NCI-H524 treated with DMSO at 0.1 percent for 48 hours (cell line): ENCODE data around the gene ELP4.
A peak's percentile ranks its signal among the peaks of the same experiment; 100 is the strongest.

Experiments used
- DNase-seq: peaks from one replicate; lab custom pipeline; 2025; lab: John Stamatoyannopoulos, UW

The ELP4 gene

DNA sequence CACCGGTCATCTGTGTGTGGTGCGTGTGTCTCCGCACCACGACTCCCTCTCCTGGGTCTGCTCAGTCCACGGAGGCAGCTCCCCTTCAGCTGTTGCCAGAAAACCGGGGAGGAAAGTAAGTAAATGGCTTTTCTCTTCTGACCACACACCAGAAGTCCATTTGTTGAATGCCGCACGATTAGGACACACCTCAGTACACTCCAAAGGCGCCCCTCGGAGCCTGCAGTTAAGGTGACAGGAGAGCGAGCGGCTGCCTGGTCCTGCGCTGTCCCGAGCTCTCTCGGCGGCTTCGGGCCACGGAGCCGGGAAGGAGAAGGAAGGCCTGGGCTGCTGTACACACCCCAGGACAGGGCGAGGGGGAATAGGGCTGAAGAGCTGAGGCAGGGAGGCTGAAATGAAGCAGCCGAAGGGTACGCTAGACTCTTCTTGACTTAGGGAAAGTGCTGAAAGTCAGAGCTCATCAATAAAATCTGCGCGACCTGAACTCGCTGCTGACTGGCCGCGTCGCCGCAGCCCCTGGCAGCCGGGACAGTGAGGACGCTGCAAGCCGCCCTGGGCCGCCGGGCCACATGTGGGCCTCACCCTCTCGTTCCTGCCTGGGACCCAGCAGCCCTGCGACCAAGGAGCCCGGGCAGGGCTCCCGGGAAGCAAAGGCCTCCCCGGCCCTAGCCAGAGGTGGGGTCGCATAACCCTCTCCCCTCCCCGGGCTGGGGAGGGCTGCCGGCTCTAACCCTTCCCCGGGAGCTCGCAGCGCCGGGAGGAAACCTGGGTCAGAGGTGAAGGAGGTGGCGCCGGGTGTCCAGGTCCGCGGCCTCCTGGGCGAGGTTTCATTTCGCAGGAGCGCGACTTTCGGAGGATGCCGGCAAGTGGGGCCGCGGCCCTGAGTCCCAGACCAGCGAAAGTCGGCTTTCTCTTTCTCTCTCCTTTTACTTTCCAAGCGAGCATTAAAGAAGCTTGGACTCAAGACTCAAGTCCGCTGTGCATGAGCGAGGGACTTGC lies 303.1 kb downstream of the ELP4 start:
- DNase-seq = no peak

DNA sequence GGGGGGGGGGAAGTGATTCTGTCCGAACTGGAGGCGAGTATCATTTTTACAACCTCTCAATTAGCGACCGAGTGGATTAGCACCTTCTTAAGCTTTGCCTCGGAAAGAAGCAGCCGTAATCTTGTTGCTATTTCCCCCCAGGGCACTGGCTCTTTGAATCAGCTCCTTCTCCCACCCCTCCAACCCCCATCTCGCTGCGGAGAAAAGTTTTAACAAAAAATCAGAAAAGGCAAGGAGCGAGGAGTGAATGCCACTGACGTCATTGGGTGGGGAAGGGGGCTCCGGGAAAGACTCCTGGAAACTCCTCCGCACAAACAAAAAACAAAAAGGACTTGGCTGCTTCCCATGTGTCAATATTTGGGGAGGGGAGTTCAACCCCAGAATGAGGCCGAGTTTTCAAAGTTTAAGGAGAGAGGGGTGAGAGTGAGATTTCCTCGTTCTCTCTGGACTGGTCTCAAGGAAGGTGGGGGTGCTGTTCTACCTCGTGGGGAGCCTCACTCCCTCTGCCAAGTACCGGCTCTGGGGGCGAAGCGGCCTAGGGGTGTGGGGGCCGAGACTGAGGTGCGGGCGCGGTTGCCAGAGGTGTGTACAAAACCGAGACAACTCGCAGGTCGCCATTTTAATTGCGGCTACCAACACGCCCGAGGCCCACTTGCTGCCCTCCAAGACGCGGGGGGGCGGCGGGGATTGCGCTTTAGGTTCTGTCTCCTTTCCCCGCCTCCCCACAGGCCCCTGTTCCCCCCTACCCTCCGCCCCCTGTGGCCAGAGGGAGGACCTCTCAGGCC lies 304.0 kb downstream of the ELP4 start:
- peak; percentile 15 for DNase-seq

DNA sequence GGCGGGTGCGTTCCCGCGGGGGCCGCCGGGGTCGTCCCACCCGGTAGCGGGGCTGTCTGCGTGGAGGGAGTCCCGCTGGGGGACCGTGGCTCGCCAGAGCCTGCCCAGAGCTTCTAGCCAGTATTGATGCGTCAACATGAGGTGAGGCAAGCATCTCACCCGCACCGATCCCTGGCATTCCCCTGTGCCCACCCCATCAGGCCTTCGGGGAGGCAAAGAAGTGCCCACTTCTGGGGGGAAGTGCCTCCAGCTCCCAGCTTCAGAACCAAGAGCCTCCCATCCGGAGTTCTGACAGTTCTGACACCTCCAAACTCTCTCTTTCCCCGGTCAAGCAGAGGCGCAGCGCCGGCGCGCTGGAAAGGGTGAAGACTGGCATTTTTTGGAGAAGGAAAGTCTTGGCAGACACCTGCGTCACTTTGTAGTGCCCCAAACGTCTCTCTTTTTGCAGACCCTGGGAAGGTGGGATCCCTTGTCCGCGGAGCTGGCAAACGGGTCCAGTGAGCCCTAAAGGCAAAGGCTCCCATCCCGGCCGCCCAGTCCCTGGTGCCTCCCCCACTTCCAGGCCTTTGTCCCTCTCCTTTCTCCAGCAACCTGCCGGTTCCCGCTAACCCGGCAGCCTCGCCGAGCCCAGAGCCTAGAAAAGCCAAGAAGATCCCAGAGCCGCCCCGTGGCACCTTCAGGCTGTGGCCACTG lies 304.8 kb downstream of the ELP4 start:
- DNase-seq = no peak

DNA sequence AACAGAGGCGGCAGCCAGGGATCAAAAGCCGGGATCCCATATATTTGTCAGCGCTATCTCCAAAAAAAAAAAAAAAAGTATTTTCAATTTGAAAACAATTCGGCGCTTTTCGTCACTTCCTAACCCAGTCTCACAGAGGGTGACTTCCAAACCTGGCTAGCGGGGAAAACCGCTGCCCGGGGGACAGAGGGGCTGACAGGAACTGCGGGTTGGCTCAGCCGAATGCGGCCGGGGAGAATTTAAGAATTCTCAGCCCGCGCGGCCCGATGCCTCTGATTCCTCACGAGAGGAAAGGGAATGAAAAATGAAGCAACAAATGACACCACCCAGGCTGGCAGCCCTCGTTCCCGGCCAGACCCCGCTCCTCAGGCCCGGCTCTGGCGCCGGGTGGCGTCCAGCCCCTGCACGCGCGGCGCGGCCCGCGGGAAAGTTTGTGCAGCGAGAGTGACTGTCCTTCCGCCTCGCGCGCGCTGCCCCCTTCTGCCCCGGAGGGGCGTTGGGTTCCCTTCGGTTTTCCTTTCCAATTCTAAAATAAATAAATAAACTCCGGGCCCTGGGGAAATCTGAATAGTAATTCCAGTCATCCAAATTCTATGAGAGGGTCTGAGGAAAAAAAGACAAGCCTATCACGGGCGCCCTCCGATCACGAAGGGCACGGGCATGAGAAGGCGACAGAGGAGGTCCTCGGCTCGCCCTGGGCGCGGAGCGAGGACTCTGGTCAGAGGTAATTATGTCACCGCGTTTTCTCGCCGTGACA lies 306.3 kb downstream of the ELP4 start:
- DNase-seq = no peak

DNA sequence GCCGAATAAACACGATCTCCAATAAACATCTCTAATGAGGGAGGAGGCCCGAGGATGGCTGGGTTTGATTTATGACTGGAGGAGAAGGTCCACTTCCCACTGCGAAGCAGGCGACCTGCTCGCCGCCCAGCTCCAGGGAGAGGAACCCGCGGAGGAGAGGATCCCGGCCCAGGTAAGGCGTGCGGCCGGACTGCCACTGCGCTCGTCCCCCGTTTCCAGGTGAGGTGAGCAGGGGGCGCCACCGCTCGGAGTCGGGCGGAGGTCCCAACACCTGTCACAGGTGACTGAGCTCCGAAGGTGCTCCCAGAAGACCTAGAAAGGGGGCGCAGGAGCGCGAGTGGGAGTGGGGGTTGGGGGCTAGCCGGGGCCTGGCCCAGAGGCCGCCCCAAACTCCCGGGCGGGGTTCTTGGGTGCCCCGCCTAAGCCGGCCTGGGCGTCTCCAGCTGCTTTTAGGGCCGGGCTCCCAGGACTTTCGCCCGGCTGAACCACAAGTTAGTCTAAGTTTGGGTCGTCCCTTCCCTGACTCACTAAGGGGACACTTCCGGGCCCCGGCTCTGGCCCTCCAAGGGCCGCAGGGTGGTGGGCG lies 307.0 kb downstream of the ELP4 start:
- no peak for DNase-seq

DNA sequence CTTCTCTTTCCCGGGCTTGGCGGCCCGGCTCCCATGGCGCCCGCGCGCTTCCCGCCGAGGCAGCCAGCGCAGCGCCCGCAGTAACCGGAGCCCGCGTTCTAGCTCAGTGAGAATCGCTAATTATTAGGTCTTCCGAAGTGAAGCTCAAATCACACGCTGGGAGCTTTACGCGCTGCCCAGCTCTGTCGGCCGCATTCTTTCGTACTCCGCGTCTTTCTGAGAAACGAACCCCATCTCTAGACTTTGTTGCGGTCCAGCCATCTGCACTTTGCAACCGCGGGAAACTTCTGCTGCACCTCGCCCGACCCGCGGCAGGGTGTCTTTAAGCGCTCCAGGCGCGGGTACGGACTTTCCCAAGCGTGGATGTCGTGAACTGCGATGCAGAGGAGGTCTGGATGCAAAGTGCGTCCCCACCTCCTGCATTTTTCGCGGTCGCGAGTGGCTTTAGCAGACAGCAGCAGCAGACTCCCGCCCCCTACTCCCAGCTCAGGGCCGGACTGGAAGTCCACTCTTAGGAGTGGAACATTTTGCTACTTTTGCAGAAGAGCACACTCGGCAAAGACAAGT lies 307.6 kb downstream of the ELP4 start:
- no peak for DNase-seq

DNA sequence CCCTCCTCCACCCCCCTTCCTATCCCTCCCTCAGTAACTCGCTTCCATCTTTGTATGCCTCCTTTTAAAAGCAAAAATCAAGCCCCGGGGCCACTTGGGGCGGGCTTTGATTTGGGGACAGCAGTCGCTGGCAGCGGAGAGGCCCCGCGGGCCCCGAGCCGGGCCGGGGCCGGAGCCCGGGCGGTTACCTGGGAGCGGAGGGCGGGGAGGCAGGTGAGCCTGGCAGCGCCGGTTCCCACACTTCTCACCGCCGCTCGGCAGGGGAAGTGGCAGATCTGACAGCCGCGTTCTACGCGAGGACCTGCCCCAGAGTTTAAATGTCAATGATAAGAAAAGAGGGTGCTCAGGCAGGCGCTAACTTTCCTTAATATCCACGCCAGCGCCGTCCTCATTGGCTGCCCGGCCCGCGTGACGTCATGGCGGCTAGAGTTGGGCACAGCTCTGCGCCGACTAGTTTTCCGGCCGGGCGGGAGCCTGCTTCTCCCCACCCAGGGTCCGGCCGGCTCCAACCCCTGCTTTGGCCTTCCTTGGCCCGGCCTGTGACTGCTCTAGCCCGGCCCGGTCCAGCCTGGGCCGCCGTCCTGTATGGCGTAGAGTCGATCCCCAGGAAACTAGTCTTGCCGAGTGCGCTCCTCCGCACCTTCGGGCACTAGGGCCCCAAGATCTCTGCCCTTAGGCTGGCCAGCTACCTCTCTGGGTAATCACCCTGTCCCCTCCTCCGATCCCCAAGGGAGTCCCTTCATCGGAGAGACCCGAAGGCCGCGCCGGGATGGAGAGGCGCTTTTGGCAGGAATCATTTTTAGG lies 308.3 kb downstream of the ELP4 start:
- DNase-seq = no peak

DNA sequence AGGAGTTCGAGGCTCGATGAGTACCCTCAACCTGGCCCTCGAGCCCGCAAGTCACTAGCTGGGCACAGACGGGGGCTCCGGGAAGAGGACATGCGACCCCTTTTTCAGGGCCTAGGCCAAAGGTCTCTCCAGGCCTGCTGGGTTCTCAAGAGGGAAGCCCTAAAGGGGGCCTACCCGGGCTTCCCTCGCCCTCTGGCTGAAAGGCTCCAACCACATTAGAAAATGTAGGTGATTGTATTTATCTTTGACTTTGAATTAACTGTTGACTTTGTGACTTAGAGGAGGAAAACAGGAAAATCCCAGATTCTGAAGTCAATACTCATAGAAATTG lies 308.8 kb downstream of the ELP4 start:
- DNase-seq = no peak

DNA sequence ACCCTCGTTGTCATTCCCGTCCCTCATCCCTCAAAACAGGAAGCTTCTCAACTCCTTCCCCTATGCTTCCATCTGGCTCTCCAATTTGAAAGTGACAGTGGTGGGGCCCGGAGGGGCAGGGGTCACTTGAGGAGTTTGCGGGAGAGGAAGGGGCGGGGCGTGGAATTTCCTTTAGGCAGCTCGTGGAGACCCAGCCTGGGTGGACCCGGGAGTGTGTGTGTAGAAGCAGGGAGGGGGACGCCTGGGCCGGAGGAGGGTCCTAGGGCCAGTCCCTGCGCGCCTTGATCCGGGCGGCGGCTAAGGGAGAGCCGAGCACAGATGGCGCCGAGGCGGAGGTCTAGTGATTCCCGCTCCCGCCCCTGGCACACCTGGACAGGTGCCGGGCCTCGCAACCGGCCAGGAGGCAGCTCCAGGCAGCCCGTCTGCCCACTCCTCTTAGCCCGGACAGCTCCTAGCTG lies 309.3 kb downstream of the ELP4 start:
- DNase-seq = no peak

DNA sequence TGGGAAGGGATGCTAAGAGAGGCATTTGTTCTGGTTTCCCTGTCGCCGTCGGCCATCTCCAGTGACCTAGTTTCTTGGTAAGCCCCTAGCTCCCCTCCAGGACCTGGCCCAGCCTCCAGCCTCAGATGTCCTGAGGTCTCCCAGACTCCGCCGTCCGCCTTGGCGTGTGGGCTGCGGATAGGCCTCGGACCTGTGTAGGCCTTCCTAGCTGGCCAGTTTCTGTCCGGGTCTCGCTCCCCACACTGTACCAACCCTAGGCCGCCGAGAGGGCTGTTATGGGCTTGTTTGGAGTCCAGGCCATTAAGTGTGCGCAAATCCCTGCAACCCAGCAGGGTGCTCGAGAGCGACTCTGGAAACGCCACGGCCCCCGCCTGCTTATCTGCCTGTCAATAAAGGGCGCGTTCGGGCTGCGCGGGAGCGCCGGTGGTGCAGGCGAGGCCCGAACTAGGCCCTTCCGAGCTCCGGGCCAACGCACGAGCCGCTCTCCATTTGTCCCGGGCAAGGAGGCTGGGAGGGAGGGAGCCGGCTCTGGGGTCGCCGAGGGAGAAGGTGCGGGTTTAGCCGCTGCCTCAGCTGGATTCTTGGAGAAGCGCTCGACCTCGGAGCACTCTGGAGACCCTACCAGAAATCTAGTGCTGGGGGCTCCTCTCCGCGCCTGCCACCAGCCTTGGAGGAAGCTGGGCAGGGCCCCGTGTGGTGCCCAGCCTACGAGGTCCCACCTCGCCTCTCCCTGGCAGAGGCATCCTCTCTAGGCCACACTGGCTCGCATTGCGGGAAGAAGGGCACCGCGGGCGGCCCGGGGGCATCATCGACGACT lies 310.3 kb downstream of the ELP4 start:
- DNase-seq = no peak

DNA sequence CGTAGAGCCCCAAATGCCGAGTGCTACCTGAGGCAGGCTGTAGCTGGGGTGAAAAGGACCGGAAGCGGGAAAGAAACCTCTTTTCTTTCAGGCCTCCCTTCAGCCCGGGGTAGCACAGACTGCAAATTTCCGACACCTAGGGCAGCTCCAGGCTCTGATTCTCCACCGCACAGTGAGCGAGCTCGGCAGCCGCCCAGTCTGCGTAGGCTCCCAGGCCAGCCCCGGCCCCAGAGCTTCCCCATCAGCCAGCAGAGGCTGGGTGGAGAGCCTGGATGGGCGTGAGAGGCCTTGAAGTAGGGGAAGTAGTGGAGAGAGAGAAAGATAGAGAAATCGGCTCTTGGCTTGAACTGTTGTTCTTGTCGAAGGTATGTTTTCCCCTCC lies 310.9 kb downstream of the ELP4 start:
- DNase-seq = no peak

DNA sequence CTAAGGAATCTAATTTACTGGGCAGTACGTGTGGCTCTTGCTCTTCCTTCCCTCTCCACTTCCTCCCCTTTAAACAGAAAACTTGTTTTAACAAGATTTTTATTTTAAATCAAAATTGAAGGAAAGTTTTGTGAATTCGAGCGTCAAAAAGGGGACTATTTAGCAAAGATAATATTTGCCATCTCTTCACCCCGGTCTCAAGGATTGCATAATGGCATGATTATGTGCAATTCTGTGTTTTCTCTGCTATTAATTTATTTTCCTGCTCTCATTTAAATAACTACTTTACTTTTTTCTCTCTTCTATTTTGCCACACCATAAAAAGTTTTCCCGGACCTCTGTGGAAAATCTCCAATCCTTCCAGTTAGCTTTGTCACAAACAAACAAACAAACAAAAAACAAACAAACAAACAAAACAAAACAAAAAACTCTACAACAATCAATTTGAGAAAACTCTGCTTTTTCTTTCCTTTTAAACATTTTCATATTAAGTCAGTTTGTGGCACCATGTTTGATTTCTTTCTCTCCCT lies 311.7 kb downstream of the ELP4 start:
- DNase-seq = no peak

DNA sequence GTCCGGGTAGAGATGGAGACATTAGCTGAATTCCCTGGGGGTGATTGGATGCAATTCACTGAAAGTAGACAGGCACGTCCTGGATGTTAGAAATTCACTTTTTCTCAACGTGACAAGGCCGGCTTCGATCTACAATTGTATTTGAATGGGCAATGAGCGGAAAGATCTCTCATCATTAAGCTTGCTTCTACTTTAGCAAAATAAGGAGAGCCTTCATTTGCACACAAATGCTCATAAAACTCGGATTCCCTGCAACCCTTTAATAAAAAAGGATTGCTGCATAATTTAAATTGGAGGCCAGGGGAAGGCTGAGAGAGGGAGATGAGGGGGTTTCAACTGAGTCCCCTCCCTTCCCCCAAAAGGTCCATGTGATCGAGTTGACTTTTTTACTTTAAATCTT lies 312.2 kb downstream of the ELP4 start:
- no peak for DNase-seq

DNA sequence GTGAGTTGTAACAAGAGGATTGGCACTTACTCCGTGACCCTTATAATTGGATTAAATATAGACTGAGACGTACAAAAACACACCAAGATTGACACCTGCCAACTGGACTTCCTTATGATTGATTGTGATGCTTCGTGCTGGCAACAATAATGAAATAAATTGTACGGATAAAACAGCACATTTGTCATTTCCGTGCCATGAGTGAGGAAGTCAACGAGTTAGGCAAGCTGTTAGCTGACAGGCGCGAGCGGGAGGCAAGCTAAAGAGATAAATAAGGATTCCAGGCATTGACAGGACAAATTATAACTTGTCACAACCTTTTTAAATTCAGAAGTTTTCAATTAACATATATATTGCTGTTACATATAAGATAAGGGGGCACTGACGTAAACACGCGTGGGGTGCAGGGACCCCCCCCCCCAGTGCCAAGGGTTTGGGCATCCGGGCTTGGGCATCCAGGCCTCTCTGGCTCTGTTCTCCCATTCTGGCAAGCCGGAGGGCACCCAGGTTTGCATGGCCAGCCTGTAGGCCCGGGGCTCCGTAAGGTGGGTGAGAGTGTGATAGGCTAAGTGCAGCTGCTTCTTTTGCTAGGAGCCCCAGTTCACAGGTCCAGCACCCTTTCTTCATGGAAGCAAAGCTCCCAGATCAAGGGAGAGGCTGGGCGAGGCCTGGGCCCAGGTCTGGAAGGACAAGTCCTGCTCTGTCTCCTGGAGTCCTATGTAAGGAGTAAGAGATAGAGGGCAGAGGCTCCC lies 312.8 kb downstream of the ELP4 start:
- DNase-seq = no peak

DNA sequence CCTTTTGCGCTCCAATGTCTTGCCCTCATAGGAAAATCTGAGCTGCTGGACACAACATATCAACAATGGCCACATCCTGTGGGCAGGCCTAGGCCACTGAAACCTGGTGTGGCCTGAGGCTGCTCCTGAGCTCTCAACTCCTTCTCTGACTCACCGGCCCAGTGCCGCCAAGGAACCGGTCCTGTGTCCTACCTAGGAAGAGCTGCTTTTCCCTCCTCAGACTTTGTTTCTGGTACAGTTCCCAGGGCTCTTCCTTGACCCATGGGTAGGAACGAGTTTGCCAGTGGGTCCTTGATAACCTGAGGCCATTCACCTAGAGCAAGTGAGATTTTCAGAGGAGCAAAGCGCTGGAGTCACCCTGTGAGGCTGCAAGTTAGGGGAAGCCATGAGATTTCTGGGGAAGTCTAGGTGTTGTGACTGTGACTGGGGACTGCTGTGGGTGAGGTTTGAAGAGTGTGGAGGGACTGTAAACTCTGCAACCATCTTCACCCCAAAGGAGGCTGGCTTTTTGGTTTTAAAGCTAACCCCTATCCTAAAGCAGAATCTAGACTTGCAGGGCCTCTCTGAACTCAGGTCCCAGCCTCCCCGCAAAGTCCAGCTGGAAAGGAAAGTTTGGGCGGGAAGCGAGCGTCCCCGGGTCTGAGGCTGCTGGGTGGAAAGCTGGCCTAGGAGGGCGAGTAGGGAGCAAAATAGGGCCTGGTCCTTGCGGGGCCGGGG lies 313.5 kb downstream of the ELP4 start:
- no peak for DNase-seq

DNA sequence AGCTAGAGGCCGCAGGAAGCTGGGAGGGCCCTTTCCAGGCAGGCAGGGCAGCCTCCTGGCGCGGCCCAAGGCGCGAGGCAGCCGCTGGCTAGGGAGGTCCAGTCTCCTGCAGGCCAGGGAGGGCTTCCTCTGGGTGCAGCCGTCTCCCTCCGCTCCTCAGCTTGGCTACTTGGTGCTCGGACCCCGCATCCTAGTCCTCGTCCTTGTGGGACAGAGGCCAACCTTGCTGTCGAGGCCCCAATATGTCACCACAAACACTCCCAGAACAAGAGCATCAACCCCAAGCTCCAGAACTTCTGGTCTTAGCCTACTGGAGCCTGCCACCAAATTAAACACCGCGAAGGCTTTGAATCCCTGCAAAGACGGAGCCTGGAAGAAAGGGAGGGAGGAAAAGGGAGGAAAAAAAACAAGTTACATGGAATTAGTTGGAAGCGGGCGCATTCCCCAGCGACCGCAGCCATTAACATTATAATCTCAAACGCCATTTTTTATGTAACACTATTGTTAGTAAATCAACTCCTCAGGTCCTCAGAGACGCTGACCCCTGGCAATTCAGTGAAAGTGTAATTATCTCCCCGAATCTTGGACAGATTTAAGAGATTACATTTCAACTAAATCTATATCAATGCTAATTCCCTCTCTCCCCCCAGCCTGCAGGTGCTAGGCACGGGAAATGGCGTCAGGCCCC lies 314.2 kb downstream of the ELP4 start:
- no peak for DNase-seq

DNA sequence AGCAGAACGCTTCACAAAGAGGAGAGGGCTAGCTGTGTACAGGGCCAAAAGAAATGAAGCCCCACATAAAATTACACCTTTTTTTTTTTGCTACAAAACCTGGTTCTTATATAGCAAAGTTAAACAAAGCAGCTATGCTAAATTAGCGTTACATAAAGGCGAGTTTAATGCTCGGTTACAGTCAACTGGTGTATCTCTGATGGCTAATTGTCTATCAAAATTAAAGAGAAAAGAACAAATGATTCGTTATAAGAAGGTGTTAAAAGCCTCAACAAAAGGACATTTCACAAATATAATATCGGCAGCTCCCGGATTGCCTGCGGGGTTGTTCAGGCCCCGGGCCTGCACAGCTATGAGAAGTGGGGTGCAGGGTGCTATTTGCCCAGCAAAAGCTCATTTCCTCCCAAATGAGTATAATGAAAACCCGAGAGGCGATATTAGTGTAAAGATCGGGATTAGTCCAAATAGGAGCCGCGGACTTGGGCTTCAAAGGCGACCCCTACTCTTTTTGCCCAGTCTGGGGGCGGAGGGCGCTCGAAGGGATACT lies 314.8 kb downstream of the ELP4 start:
- no peak for DNase-seq
